K562 (cell line): ENCODE results near the gene WDPCP. TPM values are rescaled to one million over a fixed set of nuclear protein-coding genes. Genes with fewer than 3 reads are reported as not detected.

ENCODE experiments used
- ATAC-seq: fragments of 200-7000 bp; cut with Tn5 transposase; 3 replicates; pipeline ENCODE4 v1.9.1; 2020; ENCODE audit warnings: moderate library complexity
- BruUV-seq: library from RNA; stranded (reverse); fragments of 400-500 nt; replicated peaks from 2 replicates; lab custom pipeline; 2021; lab: Mats Ljungman, UMichigan
- CTCF ChIA-PET: fragments of 300-600 bp; formaldehyde crosslinking; extraction: SDS; loops from one replicate; lab custom pipeline; 2021; ENCODE audit warnings: low intra/inter-chr PET ratio; lab: Yijun Ruan, JAX
- POLR2A ChIA-PET: fragments of 300-600, 350-650 bp; sonication (Branson Sonifier 250); formaldehyde crosslinking; extraction: SDS; loops from one replicate; lab custom pipeline; 2021; ENCODE audit warnings: antibody characterized with exemption, inconsistent platforms; lab: Yijun Ruan, JAX
- DNase-seq, 4 experiments: peaks; one replicate each; pipeline versions ENCODE4 v3.0.0 to v3.0.0-alpha.2; 2011 to 2018; ENCODE audit warnings: low spot score in 3 of 4, mixed read lengths in 3 of 4; ENCODE audit errors: extremely low read depth in 1 of 4
- FAIRE-seq: peaks from 2 replicates; lab custom pipeline; 2011; peaks lifted over from hg19 to GRCh38; lab: Jason Lieb, UNC
- H2AFZ ChIP-seq: 2 replicates; pipeline ENCODE4 v1.6.0; 2011; ENCODE audit warnings: low read depth, low read length, control low read depth, inconsistent platforms
- H3K27ac ChIP-seq: fragments of 200-600 bp; 3 replicates; pipeline ENCODE4 v1.8.0; 2011; ENCODE audit warnings: low read depth, mild to moderate bottlenecking, control low read depth, inconsistent platforms, low read length, moderate library complexity, mixed read lengths; ENCODE audit errors: extremely low read depth
- H3K27me3 ChIP-seq, 2 experiments: fragments of 300-600 bp in 1 of 2; 2 replicates in 1 of 2; 3 replicates in 1 of 2; pipeline versions ENCODE4 v1.6.0 to v1.8.0; 2011; ENCODE audit warnings: inconsistent platforms in 2 of 2, low read length in 2 of 2, mild to moderate bottlenecking in 1 of 2, mixed read lengths in 1 of 2, moderate library complexity in 1 of 2; ENCODE audit not compliant: control insufficient read depth in 2 of 2, insufficient read depth in 2 of 2
- H3K36me3 ChIP-seq: fragments of 300-600 bp; 3 replicates; pipeline ENCODE4 v1.8.0; 2011; ENCODE audit warnings: mild to moderate bottlenecking, low read length, inconsistent platforms; ENCODE audit not compliant: control insufficient read depth, insufficient read depth
- H3K4me1 ChIP-seq, 2 experiments: fragments of 200-600 bp in 1 of 2; replicated peaks in 1 of 2; 2 replicates in 1 of 2; 3 replicates in 1 of 2; pipeline versions ENCODE4 v1.5.1 to v1.8.0; 2011; ENCODE audit warnings: inconsistent platforms in 2 of 2, low read length in 2 of 2, mild to moderate bottlenecking in 1 of 2, mixed read lengths in 1 of 2, moderate library complexity in 1 of 2; ENCODE audit not compliant: control insufficient read depth in 2 of 2, insufficient read depth in 2 of 2
- H3K4me2 ChIP-seq: 2 replicates; pipeline ENCODE4 v1.6.1; 2011; ENCODE audit warnings: low read length, control low read depth, inconsistent platforms, mixed read lengths; ENCODE audit not compliant: insufficient read depth
- H3K4me3 ChIP-seq: fragments of 200-600 bp; sonication (generic), shearing (Covaris generic); 2 replicates; pipeline ENCODE4 v1.5.1; 2016; ENCODE audit warnings: control low read depth, inconsistent platforms
- H3K79me2 ChIP-seq: fragments of 200-600 bp; 3 replicates; pipeline ENCODE4 v1.8.0; 2011; ENCODE audit warnings: low read length, inconsistent platforms; ENCODE audit not compliant: control insufficient read depth, insufficient read depth
- H3K9ac ChIP-seq, 2 experiments: 2 replicates each; pipeline versions ENCODE4 v1.6.0 to v1.6.1; 2011; ENCODE audit warnings: low read depth in 2 of 2, low read length in 2 of 2, control low read depth in 1 of 2, inconsistent platforms in 1 of 2, mild to moderate bottlenecking in 1 of 2, mixed read lengths in 1 of 2; ENCODE audit not compliant: insufficient read depth in 1 of 2
- H3K9me1 ChIP-seq: one replicate; pipeline ENCODE4 v1.6.0; 2011; ENCODE audit warnings: inconsistent platforms, mild to moderate bottlenecking, low read length, moderate library complexity; ENCODE audit not compliant: control insufficient read depth, insufficient read depth
- H3K9me3 ChIP-seq: replicated peaks from 2 replicates; pipeline ENCODE4 v1.5.1; 2011; ENCODE audit warnings: low read depth, low read length, inconsistent platforms; ENCODE audit not compliant: control insufficient read depth, insufficient read depth
- H4K20me1 ChIP-seq: replicated peaks from 2 replicates; pipeline ENCODE4 v1.6.1; 2011; ENCODE audit warnings: low read length, inconsistent platforms, mixed read lengths; ENCODE audit not compliant: control insufficient read depth, insufficient read depth
- ATF1 ChIP-seq, 2 experiments: fragments of 450-650 bp in 1 of 2; IDR thresholded peaks; 2 replicates each; pipeline ENCODE4 v1.6.1; 2016; ENCODE audit warnings: missing compliant biosample characterization in 1 of 2, missing genetic modification characterization in 1 of 2
- KLF1 ChIP-seq: fragments of 450-650 bp; IDR thresholded peaks from 2 replicates; pipeline ENCODE4 v1.6.1; 2016; ENCODE audit warnings: missing genetic modification characterization, missing compliant biosample characterization
- NR3C1 ChIP-seq: sonication (generic); formaldehyde crosslinking; IDR thresholded peaks from 2 replicates; pipeline ENCODE4 v1.8.1; 2022; ENCODE audit warnings: missing genetic modification reagents
- RCOR1 ChIP-seq, 2 experiments: IDR thresholded peaks; 2 replicates each; pipeline ENCODE4 v1.6.1; 2012; ENCODE audit warnings: low read depth in 2 of 2, low read length in 2 of 2, borderline replicate concordance in 1 of 2, improper control_type of control experiment in 1 of 2
- SLC30A9 ChIP-seq: fragments of 250-450 bp; sonication (Bioruptor Pico); IDR thresholded peaks from 2 replicates; pipeline ENCODE4 v1.8.0; 2022; ENCODE audit warnings: mild to moderate bottlenecking, moderate library complexity
- ZNF165 ChIP-seq: fragments of 250-450 bp; sonication (Bioruptor Pico); IDR thresholded peaks from 2 replicates; pipeline ENCODE4 v1.4.0; 2020; ENCODE audit warnings: borderline replicate concordance
- ZNF24 ChIP-seq: fragments of 450-650 bp; IDR thresholded peaks from 2 replicates; pipeline ENCODE4 v1.6.1; 2016
- ZNF830 ChIP-seq: fragments of 250-450 bp; sonication (Bioruptor Pico); IDR thresholded peaks from 2 replicates; pipeline ENCODE4 v1.5.0; 2021; ENCODE audit warnings: mild to moderate bottlenecking
- WGBS: fragments of 100-300 bp; shearing (Covaris generic); methylation state at CpG from one replicate; pipeline ENCODE4 v1.1.6; 2016; ENCODE audit warnings: low coverage, mixed read lengths; ENCODE audit not compliant: insufficient coverage; ENCODE audit errors: missing lambda C conversion rate; 5-methylcytosine and 5-hydroxymethylcytosine counted together
- in situ Hi-C: fragments of 300-500 bp; cut with MboI; formaldehyde crosslinking; loops from 4 replicates; pipeline ENCODE4 v1.15.0; 2018; ENCODE audit warnings: inconsistent platforms, mixed read lengths
- intact Hi-C: fragments of 100-400 bp; cut with micrococcal nuclease; formaldehyde crosslinking; loops from 2 replicates; pipeline ENCODE4 v1.14.2; 2022
- polyA plus RNA-seq, 8 experiments: library from polyadenylated mRNA; depleted of rRNA in 4 of 8; stranded (reverse) in 5 of 8; unstranded in 3 of 8; fragments of >200 nt; fragmentation: Nextera tagmentation in 2 of 8; fragmentation: Illumina TruSeq in 1 of 8; extraction: Ambion mirVana in 2 of 8; extraction: Trizol in 1 of 8; gene quantifications; 2 replicates each; pipeline versions ENCODE4 v1.2.1 to v1.2.3, GENCODE V29; 2011 to 2014; ENCODE audit warnings: inconsistent platforms in 1 of 8, missing spikeins in 1 of 8
- total RNA-seq, 7 experiments: library from RNA; depleted of rRNA in 6 of 7; stranded (reverse); fragments of >200 nt in 6 of 7; fragmentation: Illumina TruSeq in 2 of 7; extraction: Trizol in 2 of 7; gene quantifications; 2 replicates each; pipeline versions ENCODE4 v1.2.1 to v1.2.3, GENCODE V29; 2011 to 2021; ENCODE audit warnings: low replicate concordance in 1 of 7
- TF ChIP-seq, protein P1 (sequence below): fragments of 250-450 bp; sonication (Bioruptor Pico); IDR thresholded peaks from 2 replicates; pipeline ENCODE4 v1.4.0; 2020; ENCODE audit warnings: borderline replicate concordance
- TF ChIP-seq, protein P2 (sequence below): fragments of 250-450 bp; sonication (Bioruptor Pico); IDR thresholded peaks from 2 replicates; pipeline ENCODE4 v1.5.0; 2021
- TF ChIP-seq, protein P3 (sequence below): fragments of 450-650 bp; IDR thresholded peaks from 2 replicates; pipeline ENCODE4 v1.6.1; 2016; ENCODE audit warnings: low read depth
- TF ChIP-seq, protein P4 (sequence below): fragments of 250-450 bp; sonication (Bioruptor Pico); IDR thresholded peaks from 2 replicates; pipeline ENCODE4 v1.8.0; 2021; ENCODE audit warnings: borderline replicate concordance, mild to moderate bottlenecking, moderate library complexity; ENCODE audit not compliant: poor library complexity, severe bottlenecking

WDPCP gene
- total and polyA plus RNA-seq, 9 of the 15 experiments (the other 6 are each of a cell fraction or from before 2014, with no cell fraction given) = 1.4 to 6.4 (median 5.5) TPM

DNA sequence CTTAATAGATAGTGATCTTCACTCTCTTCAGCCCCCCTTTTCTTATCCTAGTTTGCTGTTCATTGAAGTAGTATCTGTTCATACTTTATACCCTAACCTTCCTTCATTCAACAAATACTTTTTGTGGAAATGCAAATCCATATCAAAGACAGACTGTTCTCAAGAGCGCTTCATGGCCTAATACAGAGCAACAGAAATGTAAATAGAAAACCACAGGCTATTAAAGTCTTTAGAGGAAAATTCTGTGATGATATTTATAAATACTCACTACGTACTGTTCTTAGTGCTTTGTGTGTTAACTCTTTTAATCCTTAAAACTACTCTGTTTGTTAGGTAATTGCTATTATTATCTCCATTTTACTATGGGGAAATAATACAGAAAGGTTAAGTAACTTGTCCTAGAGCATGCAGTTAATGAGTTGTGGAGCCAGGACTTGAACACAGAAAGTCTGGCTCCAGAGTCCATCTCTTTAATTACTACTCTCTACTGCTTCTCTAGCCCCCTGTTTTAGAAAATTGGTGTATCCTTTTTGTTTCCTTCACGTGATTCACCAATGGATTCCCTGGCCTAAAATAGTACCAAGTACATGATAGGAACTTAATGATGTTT lies 3.4 kb upstream of the WDPCP start:
- H3K9me3 ChIP-seq = no peaks in the 10 kb centered on the region
- H4K20me1 ChIP-seq = no peaks in the 10 kb centered on the region
- BruUV-seq = no TSS peak
- H2AFZ ChIP-seq = no peak overlapping the region
- no peak overlapping the region for H3K4me3 ChIP-seq
- no peak overlapping the region for H3K4me2 ChIP-seq
- FAIRE-seq (no peak), ATAC-seq (no peak), DNase-seq (no peak)
- WGBS = 97% methylated on average over 3 of the region's 3 CpGs
- no peaks in the 10 kb centered on the region for H3K27me3 ChIP-seq
- in situ Hi-C loops = no loop called here
- no peak overlapping the region for H3K9ac ChIP-seq
- POLR2A ChIA-PET = no interaction called here
- intact Hi-C loops = no loop called here
- CTCF ChIA-PET = no interaction called here
- H3K36me3 ChIP-seq = peaks cover 49% of the 10 kb centered on the region
- H3K79me2 ChIP-seq = peaks cover 84% of the 10 kb centered on the region
- H3K9me1 ChIP-seq = no peaks in the 10 kb centered on the region
- no peak overlapping the region for H3K27ac ChIP-seq
- peaks cover 0 to 14% of the 10 kb centered on the region in 2 experiments; a peak in 3 of 5 replicates for H3K4me1 ChIP-seq
- TF ChIP-seq NR3C1 (CRISPR knock-in tag) (no peak), ZNF165 (CRISPR knock-in tag) (no peak), ZNF24 (no peak), ATF1 (CRISPR knock-in tag; IDR thresholded peaks at IDR 0.05) (no peak), ATF1 (tag; IDR thresholded peaks at IDR 0.05) (no peak), KLF1 (no peak), SLC30A9 (no peak), RCOR1 (IDR thresholded peaks at IDR 0.05; ENCODE audit: borderline replicate concordance in 1 of 2, low read depth in 2 of 2, low read length in 2 of 2) (no peak), ZNF830 (CRISPR knock-in tag) (no peak)
- TF ChIP-seq, protein P1, sequence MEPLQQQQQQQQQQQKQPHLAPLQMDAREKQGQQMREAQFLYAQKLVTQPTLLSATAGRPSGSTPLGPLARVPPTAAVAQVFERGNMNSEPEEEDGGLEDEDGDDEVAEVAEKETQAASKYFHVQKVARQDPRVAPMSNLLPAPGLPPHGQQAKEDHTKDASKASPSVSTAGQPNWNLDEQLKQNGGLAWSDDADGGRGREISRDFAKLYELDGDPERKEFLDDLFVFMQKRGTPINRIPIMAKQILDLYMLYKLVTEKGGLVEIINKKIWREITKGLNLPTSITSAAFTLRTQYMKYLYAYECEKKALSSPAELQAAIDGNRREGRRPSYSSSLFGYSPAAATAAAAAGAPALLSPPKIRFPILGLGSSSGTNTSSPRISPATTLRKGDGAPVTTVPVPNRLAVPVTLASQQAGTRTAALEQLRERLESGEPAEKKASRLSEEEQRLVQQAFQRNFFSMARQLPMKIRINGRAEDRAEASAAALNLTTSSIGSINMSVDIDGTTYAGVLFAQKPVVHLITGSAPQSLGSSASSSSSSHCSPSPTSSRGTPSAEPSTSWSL (CRISPR knock-in tag) = no peak
- TF ChIP-seq, protein P2, sequence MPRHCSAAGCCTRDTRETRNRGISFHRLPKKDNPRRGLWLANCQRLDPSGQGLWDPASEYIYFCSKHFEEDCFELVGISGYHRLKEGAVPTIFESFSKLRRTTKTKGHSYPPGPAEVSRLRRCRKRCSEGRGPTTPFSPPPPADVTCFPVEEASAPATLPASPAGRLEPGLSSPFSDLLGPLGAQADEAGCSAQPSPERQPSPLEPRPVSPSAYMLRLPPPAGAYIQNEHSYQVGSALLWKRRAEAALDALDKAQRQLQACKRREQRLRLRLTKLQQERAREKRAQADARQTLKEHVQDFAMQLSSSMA (CRISPR knock-in tag) = no peak
- TF ChIP-seq, protein P3, sequence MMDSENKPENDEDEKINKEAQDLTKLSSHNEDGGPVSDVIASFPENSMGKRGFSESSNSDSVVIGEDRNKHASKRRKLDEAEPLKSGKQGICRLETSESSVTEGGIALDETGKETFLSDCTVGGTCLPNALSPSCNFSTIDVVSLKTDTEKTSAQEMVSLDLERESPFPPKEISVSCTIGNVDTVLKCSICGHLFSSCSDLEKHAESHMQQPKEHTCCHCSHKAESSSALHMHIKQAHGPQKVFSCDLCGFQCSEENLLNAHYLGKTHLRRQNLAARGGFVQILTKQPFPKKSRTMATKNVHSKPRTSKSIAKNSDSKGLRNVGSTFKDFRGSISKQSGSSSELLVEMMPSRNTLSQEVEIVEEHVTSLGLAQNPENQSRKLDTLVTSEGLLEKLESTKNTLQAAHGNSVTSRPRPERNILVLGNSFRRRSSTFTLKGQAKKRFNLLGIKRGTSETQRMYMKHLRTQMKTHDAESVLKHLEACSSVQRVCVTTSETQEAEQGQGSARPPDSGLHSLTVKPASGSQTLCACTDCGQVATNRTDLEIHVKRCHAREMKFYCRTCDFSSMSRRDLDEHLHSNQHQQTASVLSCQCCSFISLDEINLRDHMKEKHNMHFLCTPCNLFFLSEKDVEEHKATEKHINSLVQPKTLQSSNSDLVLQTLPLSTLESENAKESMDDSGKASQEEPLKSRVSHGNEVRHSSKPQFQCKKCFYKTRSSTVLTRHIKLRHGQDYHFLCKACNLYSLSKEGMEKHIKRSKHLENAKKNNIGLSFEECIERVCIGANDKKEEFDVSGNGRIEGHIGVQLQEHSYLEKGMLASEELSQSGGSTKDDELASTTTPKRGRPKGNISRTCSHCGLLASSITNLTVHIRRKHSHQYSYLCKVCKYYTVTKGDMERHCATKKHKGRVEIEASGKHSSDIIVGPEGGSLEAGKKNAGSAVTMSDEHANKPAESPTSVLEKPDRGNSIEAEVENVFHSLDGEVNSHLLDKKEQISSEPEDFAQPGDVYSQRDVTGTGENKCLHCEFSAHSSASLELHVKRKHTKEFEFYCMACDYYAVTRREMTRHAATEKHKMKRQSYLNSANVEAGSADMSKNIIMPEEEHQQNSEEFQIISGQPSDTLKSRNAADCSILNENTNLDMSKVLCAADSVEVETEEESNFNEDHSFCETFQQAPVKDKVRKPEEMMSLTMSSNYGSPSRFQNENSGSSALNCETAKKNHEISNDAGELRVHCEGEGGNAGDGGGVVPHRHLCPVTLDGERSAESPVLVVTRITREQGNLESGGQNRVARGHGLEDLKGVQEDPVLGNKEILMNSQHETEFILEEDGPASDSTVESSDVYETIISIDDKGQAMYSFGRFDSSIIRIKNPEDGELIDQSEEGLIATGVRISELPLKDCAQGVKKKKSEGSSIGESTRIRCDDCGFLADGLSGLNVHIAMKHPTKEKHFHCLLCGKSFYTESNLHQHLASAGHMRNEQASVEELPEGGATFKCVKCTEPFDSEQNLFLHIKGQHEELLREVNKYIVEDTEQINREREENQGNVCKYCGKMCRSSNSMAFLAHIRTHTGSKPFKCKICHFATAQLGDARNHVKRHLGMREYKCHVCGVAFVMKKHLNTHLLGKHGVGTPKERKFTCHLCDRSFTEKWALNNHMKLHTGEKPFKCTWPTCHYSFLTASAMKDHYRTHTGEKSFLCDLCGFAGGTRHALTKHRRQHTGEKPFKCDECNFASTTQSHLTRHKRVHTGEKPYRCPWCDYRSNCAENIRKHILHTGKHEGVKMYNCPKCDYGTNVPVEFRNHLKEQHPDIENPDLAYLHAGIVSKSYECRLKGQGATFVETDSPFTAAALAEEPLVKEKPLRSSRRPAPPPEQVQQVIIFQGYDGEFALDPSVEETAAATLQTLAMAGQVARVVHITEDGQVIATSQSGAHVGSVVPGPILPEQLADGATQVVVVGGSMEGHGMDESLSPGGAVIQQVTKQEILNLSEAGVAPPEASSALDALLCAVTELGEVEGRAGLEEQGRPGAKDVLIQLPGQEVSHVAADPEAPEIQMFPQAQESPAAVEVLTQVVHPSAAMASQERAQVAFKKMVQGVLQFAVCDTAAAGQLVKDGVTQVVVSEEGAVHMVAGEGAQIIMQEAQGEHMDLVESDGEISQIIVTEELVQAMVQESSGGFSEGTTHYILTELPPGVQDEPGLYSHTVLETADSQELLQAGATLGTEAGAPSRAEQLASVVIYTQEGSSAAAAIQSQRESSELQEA = no peak
- TF ChIP-seq, protein P4, sequence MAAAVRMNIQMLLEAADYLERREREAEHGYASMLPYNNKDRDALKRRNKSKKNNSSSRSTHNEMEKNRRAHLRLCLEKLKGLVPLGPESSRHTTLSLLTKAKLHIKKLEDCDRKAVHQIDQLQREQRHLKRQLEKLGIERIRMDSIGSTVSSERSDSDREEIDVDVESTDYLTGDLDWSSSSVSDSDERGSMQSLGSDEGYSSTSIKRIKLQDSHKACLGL = no peak
